Aorta (tissue), 5 donors: ENCODE measurements around the gene DENND1C. TPM values are rescaled to one million over a fixed set of nuclear protein-coding genes. Genes with fewer than 3 reads are reported as not detected.

ENCODE experiments used
- ATAC-seq: fragments of 200-7000 bp; cut with Tn5 transposase; one replicate; pipeline ENCODE4 v1.9.1; 2022; ENCODE audit warnings: moderate library complexity; ENCODE audit not compliant: low FRiP score
- DNase-seq, 2 donors: peaks; one replicate each; pipeline ENCODE4 v3.0.0-alpha.2; 2020
- H3K27ac ChIP-seq, 2 donors: one replicate each; pipeline ENCODE4 v1.5.1; 2013; ENCODE audit warnings: low read length in 2 of 2, mild to moderate bottlenecking in 2 of 2, moderate library complexity in 2 of 2, control low read depth in 1 of 2, inconsistent platforms in 1 of 2, low read depth in 1 of 2
- H3K27me3 ChIP-seq, 2 donors: one replicate each; pipeline ENCODE4 v1.6.1; 2013; ENCODE audit warnings: control low read depth in 1 of 2, low read length in 1 of 2, mild to moderate bottlenecking in 1 of 2, moderate library complexity in 1 of 2; ENCODE audit not compliant: insufficient read depth in 2 of 2, control insufficient read depth in 1 of 2
- H3K36me3 ChIP-seq, 2 donors: one replicate each; pipeline ENCODE4 v1.6.1; 2013; ENCODE audit warnings: control low read depth in 1 of 2, low read length in 1 of 2, mild to moderate bottlenecking in 1 of 2; ENCODE audit not compliant: insufficient read depth in 2 of 2, control insufficient read depth in 1 of 2
- H3K4me1 ChIP-seq, 2 donors: one replicate each; pipeline ENCODE4 v1.6.1; 2013; ENCODE audit warnings: low read length in 2 of 2, control low read depth in 1 of 2, mild to moderate bottlenecking in 1 of 2, moderate library complexity in 1 of 2; ENCODE audit not compliant: insufficient read depth in 2 of 2, control insufficient read depth in 1 of 2
- H3K4me3 ChIP-seq, 2 donors: one replicate each; pipeline ENCODE4 v1.5.1; 2013; ENCODE audit warnings: low read length in 2 of 2, control low read depth in 1 of 2, mild to moderate bottlenecking in 1 of 2
- H3K9me3 ChIP-seq: one replicate; pipeline ENCODE4 v1.6.1; 2013; ENCODE audit warnings: mild to moderate bottlenecking, low read length; ENCODE audit not compliant: control insufficient read depth
- WGBS, 2 donors: extraction: QIAGEN DNeasy Blood & Tissue Kit; methylation state at CpG; one replicate each; pipeline ENCODE4 v1.1.7; 2013; 5-methylcytosine and 5-hydroxymethylcytosine counted together
- intact Hi-C, 2 donors: fragments of 100-400 bp; cut with DNase I; formaldehyde crosslinking; loops; one replicate each; pipeline versions ENCODE4 v1.14.2 to v1.15.0; 2022
- polyA plus RNA-seq, 2 donors: library from polyadenylated mRNA; stranded (reverse); fragments of 200-250 nt; gene quantifications; one replicate each; pipeline ENCODE4 v1.2.3, GENCODE V29; 2013
- total RNA-seq, 2 donors: library from RNA; stranded (reverse); fragmentation: NEBNext Ultra II Directional; extraction: Animal tissue kit (Norgen Biotek cat#: 25700); gene quantifications; one replicate each; pipeline ENCODE4 v1.2.1, GENCODE V29; 2021
- donor health status: healthy with polysubstance abuse.
- donor health status: Bipolar disorder and iron deficiency.
- donor health status: DM: no; HTN: no; CAD: no.
- donor health status: DM: no; HTN: no; CAD: no.
- donor health status: DM: yes; HTN: yes; CAD: no.

Gene DENND1C
- total and polyA plus RNA-seq, 4 donors: 0.20 to 7.6 (median 2.9) TPM

DNA sequence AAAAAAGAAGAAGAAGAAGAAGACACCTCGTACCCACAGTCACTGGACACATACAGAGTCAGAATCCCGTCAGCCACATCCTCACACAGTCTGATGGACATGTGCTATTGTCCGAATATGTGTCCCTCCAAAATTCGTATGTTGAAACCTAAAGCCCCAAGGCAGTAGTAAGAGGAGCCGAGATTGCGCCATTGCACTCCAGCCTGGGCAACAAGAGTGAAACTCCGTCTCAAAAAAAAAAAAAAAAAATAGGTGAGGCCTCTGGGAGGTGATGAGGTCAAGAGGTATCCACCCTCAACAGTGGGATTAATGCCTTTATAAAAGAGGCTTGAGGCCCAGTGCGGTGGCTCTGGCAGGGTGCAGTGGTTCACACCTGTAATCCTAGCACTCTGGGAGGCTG is 2.6 kb upstream of the DENND1C start:
- H3K27ac ChIP-seq: no peak overlapping the region
- intact Hi-C loops: no loop called here
- no peaks in the 10 kb centered on the region for H3K27me3 ChIP-seq
- no peaks in the 10 kb centered on the region for H3K9me3 ChIP-seq
- WGBS, 2 donors: 90% methylated on average over 8 of the region's 8 CpGs
- H3K4me1 ChIP-seq: no peaks in the 10 kb centered on the region
- no peaks in the 10 kb centered on the region for H3K36me3 ChIP-seq
- DNase-seq (peak in 1 of 2 donors; percentile 40), ATAC-seq (no peak)
- no peak overlapping the region for H3K4me3 ChIP-seq

GRCh38 chr19:6483235-6483634 is 1.6 kb upstream of the DENND1C start:
- no peak for ATAC-seq
- Histone ChIP-seq H3K27ac (no peak overlapping the region), H3K27me3 (no peaks in the 10 kb centered on the region), H3K4me1 (no peaks in the 10 kb centered on the region), H3K4me3 (no peak overlapping the region), H3K36me3 (no peaks in the 10 kb centered on the region), H3K9me3 (no peaks in the 10 kb centered on the region)
- intact Hi-C loops: no loop called here
- WGBS, 2 donors: 47 to 48% methylated on average over 3 of the region's 3 CpGs
- no peak for DNase-seq

DNA sequence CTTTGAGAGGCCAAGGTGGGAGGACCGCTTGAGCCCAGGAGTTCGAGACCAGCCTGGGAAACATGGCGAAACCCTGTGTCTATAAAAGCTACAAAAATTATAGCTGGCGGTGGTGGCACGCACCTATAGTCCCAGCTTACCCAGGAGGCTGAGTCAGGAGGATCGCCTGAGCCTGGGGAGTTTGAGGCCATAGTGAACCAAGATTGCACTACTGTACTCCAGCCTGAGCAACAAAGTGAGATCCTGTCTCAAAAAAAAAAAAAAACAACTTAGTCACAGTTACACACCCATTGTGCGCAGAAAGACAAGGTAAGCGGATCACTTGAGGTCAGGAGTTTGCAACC is 728 bp upstream of the DENND1C start:
- Histone ChIP-seq H3K27ac (no peak overlapping the region), H3K36me3 (no peaks in the 10 kb centered on the region), H3K9me3 (no peaks in the 10 kb centered on the region), H3K4me3 (no peak overlapping the region), H3K27me3 (no peaks in the 10 kb centered on the region), H3K4me1 (no peaks in the 10 kb centered on the region)
- 94 to 96% methylated on average over 8 of the region's 8 CpGs for WGBS, 2 donors
- DNase-seq (no peak), ATAC-seq (no peak)
- intact Hi-C loops: no loop called here

GRCh38 chr19:6480848-6481415 is 655 bp downstream of the DENND1C start:
- DNase-seq: no peak
- H3K27me3 ChIP-seq: no peaks in the 10 kb centered on the region
- H3K4me1 ChIP-seq: no peaks in the 10 kb centered on the region
- ATAC-seq: no peak
- 78 to 79% methylated on average over 10 of the region's 10 CpGs for WGBS, 2 donors
- intact Hi-C loops: no loop called here
- H3K36me3 ChIP-seq: no peaks in the 10 kb centered on the region
- H3K9me3 ChIP-seq: no peaks in the 10 kb centered on the region
- H3K27ac ChIP-seq: no peak overlapping the region
- H3K4me3 ChIP-seq: no peak overlapping the region

GRCh38 chr19:6479836-6480398 is 1.7 kb downstream of the DENND1C start:
- Histone ChIP-seq H3K4me1 (no peaks in the 10 kb centered on the region), H3K9me3 (no peaks in the 10 kb centered on the region), H3K4me3 (no peak overlapping the region), H3K36me3 (no peaks in the 10 kb centered on the region), H3K27me3 (no peaks in the 10 kb centered on the region), H3K27ac (no peak overlapping the region)
- ATAC-seq (no peak), DNase-seq (no peak)
- intact Hi-C loops: no loop called here
- WGBS, 2 donors: 38 to 48% methylated on average over 7 of the region's 7 CpGs

DNA sequence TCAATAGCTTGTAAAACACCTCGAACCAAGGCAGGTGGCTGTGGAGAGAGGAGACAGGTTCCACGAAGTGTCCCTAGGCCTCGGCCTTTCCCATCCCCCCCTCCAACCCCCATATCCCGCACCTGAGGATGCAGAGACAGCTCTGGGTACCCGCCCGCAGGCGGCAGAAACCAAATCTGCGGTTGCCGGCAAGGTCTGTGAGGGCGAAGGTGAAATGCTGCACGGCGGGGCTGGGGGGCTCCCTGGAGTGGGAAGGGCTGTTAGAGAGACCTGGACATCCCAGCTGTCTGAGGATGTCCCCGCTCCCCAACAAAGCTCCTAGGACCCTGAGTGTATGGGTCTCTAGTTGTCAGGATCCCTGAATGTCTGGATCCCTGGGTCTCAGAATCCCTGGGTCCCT is 2.8 kb downstream of the DENND1C start:
- no peaks in the 10 kb centered on the region for H3K4me1 ChIP-seq
- no peaks in the 10 kb centered on the region for H3K36me3 ChIP-seq
- DNase-seq: no peak
- no peak overlapping the region for H3K4me3 ChIP-seq
- 83 to 84% methylated on average over 13 of the region's 13 CpGs for WGBS, 2 donors
- intact Hi-C loops: no loop called here
- peaks cover 0 to 1% of the 10 kb centered on the region in 2 donors for H3K27me3 ChIP-seq
- no peaks in the 10 kb centered on the region for H3K9me3 ChIP-seq
- no peak overlapping the region for H3K27ac ChIP-seq
- no peak for ATAC-seq

DNA sequence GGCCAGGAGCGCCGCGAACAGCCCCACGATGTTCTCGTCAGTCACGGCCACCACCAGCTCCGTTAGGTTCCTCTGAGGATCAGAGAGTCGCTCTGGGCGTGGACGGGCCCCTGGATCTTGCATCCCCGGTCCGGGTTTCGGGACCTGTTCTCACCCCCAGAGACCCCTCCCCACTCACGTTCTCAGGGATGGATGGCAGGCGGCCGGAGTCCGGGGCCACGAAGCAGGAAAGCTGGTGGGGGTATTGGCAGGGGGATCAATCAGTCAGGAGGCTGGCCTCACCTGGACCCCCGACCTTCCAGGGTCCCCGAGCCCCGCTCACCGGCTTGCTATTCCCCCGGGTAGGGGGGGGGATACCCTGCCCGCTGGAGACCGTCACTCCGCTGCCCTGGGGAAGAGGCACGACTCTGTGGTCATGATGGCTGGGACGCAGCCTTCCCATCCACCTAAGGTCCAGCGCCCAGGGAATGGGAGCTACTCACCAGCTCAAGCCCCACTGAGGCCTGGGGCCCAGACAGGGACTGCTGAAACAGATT is 4.6 kb downstream of the DENND1C start:
- H3K27me3 ChIP-seq: peaks cover 0 to 1% of the 10 kb centered on the region in 2 donors
- ATAC-seq: no peak
- no peak overlapping the region for H3K27ac ChIP-seq
- no peaks in the 10 kb centered on the region for H3K4me1 ChIP-seq
- no peaks in the 10 kb centered on the region for H3K9me3 ChIP-seq
- H3K4me3 ChIP-seq: no peak overlapping the region
- 9% methylated on average over 20 to 29 of the region's 29 CpGs for WGBS, 2 donors
- intact Hi-C loops: no loop called here
- no peak for DNase-seq
- no peaks in the 10 kb centered on the region for H3K36me3 ChIP-seq

- intact Hi-C loops: no loop called here
- peaks cover 0 to 1% of the 10 kb centered on the region in 2 donors for H3K27me3 ChIP-seq
- 1 to 6% methylated on average over 26 to 33 of the region's 33 CpGs for WGBS, 2 donors
- H3K36me3 ChIP-seq: no peaks in the 10 kb centered on the region
- H3K4me3 ChIP-seq: no peak overlapping the region
- H3K9me3 ChIP-seq: no peaks in the 10 kb centered on the region
- peak; percentile 63 to 81 for DNase-seq
- no peaks in the 10 kb centered on the region for H3K4me1 ChIP-seq
- no peak for ATAC-seq
- no peak overlapping the region for H3K27ac ChIP-seq
Observed at GRCh38 chr19:6476155-6476895, 5.3 kb downstream of the DENND1C start.
